ENCODE measurements around the gene KRT38. TPM values are rescaled to one million over a fixed set of nuclear protein-coding genes. Genes with fewer than 3 reads are reported as not detected.
"Not testable (repeated sequence)": the region's sequence is repeated elsewhere in the genome, so short reads cannot be mapped to it uniquely, and the experiment has no call there.

Gene KRT38
- total RNA-seq, 1 donor from 2014 or later = not detected

DNA sequence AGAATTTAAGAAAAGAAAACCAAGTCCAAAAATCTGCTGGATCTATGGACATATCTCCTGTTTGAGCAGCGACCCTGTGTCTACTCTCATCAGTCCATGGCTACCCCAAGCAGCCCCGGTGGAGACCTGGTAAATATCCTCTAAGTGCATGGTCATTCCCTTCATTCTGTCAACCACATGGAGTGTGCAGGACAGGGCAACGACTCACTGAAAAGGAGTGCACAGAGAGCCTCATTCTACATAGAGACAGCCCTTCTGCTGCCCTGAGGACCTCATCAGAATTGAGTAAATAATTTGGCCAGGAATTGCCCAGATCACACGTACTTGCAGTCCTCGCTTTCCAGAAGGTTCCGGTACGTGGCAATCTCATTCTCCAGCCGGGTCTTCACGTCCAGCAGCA lies 3.0 kb downstream of the KRT38 start:
- Mint-ChIP-seq H3K4me1 (no peaks in the 10 kb centered on the region), H3K36me3 (ENCODE audit: low read depth) (no peaks in the 10 kb centered on the region), H3K4me3 (no peak overlapping the region), H3K27ac (no peak overlapping the region), H3K27me3 (peaks cover 19% of the 10 kb centered on the region), H3K9me3 (no peaks in the 10 kb centered on the region)
- DNase-seq (no peak), ATAC-seq (ENCODE audit: low read depth) (no peak)
- ChIA-PET CTCF (no interaction called here), POLR2A (no interaction called here)
- intact Hi-C loops (cut with micrococcal nuclease) = no loop called here
- TF ChIP-seq, protein P1, sequence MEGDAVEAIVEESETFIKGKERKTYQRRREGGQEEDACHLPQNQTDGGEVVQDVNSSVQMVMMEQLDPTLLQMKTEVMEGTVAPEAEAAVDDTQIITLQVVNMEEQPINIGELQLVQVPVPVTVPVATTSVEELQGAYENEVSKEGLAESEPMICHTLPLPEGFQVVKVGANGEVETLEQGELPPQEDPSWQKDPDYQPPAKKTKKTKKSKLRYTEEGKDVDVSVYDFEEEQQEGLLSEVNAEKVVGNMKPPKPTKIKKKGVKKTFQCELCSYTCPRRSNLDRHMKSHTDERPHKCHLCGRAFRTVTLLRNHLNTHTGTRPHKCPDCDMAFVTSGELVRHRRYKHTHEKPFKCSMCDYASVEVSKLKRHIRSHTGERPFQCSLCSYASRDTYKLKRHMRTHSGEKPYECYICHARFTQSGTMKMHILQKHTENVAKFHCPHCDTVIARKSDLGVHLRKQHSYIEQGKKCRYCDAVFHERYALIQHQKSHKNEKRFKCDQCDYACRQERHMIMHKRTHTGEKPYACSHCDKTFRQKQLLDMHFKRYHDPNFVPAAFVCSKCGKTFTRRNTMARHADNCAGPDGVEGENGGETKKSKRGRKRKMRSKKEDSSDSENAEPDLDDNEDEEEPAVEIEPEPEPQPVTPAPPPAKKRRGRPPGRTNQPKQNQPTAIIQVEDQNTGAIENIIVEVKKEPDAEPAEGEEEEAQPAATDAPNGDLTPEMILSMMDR (IDR thresholded peaks at IDR 0.05) = no peak

- intact Hi-C loops (cut with micrococcal nuclease) = no loop called here
- CTCF ChIA-PET = no interaction called here
- Mint-ChIP-seq H3K9me3 (no peaks in the 10 kb centered on the region), H3K4me1 (no peaks in the 10 kb centered on the region), H3K4me3 (no peak overlapping the region), H3K36me3 (ENCODE audit: low read depth) (no peaks in the 10 kb centered on the region), H3K27me3 (peaks cover 14% of the 10 kb centered on the region), H3K27ac (no peak overlapping the region)
- TF ChIP-seq, protein P1 (IDR thresholded peaks at IDR 0.05) = no peak
- no peak for DNase-seq
- ATAC-seq (ENCODE audit: low read depth) = no peak
- POLR2A ChIA-PET = no interaction called here
Measured at GRCh38 chr17:41437254-41437653, 3.5 kb downstream of the KRT38 start.

GRCh38 chr17:41434415-41434814 lies 6.4 kb downstream of the KRT38 start:
- ChIA-PET POLR2A (no interaction called here), CTCF (no interaction called here)
- no peaks in the 10 kb centered on the region for H3K36me3 Mint-ChIP-seq (ENCODE audit: low read depth)
- intact Hi-C loops (cut with micrococcal nuclease) = no loop called here
- H3K9me3 Mint-ChIP-seq = no peaks in the 10 kb centered on the region
- no peak overlapping the region for H3K4me3 Mint-ChIP-seq
- H3K27me3 Mint-ChIP-seq = peaks cover 2% of the 10 kb centered on the region
- no peaks in the 10 kb centered on the region for H3K4me1 Mint-ChIP-seq
- ATAC-seq (ENCODE audit: low read depth) (no peak), DNase-seq (no peak)
- no peak overlapping the region for H3K27ac Mint-ChIP-seq
- TF ChIP-seq, protein P1 (IDR thresholded peaks at IDR 0.05) = no peak

DNA sequence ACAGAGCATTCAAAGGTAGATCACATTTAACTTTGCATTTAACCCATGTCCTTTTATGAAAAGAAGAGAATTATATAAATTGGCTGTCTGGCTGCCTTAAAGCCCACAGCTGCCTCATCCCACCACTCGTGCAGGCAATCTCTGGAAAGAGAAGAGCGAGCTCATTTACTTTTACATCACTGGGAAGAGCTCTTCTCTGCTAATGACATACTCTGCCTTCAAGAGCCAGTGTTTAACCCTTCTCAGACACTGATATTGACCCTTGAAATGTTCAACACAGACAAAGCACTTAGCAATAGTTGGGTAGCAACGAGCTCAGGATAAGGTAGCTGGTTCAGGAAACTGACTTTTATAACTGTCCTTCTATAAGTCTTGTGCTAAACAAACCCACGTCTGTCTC lies 6.8 kb downstream of the KRT38 start:
- H3K9me3 Mint-ChIP-seq = no peaks in the 10 kb centered on the region

DNA sequence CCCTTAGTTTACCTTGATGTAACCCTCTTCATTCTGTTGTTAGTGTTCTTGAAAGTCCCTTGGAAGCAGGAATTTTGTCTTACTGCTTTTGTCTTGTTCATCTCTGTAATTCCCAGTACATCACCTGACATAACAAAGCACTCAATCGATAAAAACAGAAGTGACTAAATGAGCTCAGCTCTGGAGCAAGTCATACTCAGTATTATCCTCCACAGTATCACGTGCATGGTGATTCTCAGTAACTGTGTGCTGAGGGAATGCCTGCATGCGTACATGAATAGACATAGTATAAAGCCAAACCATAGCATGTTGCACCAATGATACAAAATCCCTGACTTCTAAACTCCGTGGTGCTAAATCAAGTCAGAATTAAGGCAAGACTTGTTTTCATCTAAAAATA lies 7.2 kb downstream of the KRT38 start:
- TF ChIP-seq, protein P1 (IDR thresholded peaks at IDR 0.05) = no peak
- Mint-ChIP-seq H3K27me3 (peaks cover 6% of the 10 kb centered on the region), H3K9me3 (no peaks in the 10 kb centered on the region), H3K4me3 (no peak overlapping the region), H3K4me1 (no peaks in the 10 kb centered on the region), H3K27ac (no peak overlapping the region), H3K36me3 (ENCODE audit: low read depth) (no peaks in the 10 kb centered on the region)
- ATAC-seq (ENCODE audit: low read depth) = no peak
- CTCF ChIA-PET = interaction anchor here (0.6 kb wide), 1 partner anchor 255 kb away, joined by 3 read pairs; no protein-coding TSS in a partner anchor
- DNase-seq = no peak
- POLR2A ChIA-PET = no interaction called here
- intact Hi-C loops (cut with micrococcal nuclease) = no loop called here

More for the DNA sequence above, 6.8 kb downstream of the KRT38 start:
- TF ChIP-seq, protein P1 (IDR thresholded peaks at IDR 0.05) = no peak
- DNase-seq (no peak), ATAC-seq (ENCODE audit: low read depth) (no peak)
- Mint-ChIP-seq H3K27me3 (peaks cover 2% of the 10 kb centered on the region), H3K4me3 (no peak overlapping the region), H3K27ac (no peak overlapping the region), H3K36me3 (ENCODE audit: low read depth) (no peaks in the 10 kb centered on the region), H3K4me1 (no peaks in the 10 kb centered on the region)
- intact Hi-C loops (cut with micrococcal nuclease) = no loop called here
- POLR2A ChIA-PET = no interaction called here
- CTCF ChIA-PET = no interaction called here

- intact Hi-C loops (cut with micrococcal nuclease) = not testable (repeated sequence)
Measured at GRCh38 chr17:41430376-41430775, 10.4 kb downstream of the KRT38 start.

More at GRCh38 chr17:41430376-41430775, 10.4 kb downstream of the KRT38 start:
- DNase-seq; H3K36me3 Mint-ChIP-seq (ENCODE audit: low read depth); H3K4me1 Mint-ChIP-seq; POLR2A ChIA-PET; H3K27me3 Mint-ChIP-seq; H3K9me3 Mint-ChIP-seq; H3K4me3 Mint-ChIP-seq; ATAC-seq (ENCODE audit: low read depth); CTCF ChIA-PET; H3K27ac Mint-ChIP-seq: not testable (repeated sequence)
